Ovary (tissue), 9 donors: ENCODE data around the gene SSTR1. TPM values are rescaled to one million over a fixed set of nuclear protein-coding genes. Genes with fewer than 3 reads are reported as not detected.

ENCODE experiments used
- DNase-seq, 5 donors: peaks; one replicate each; pipeline ENCODE4 v3.0.0-alpha.2; 2019 to 2020
- H3K27ac ChIP-seq, 2 donors: fragments of 200-600 bp; one replicate each; pipeline versions ENCODE4 v1.5.1 to v1.8.0; 2019 to 2022
- H3K27me3 ChIP-seq: fragments of 200-600 bp; one replicate; pipeline ENCODE4 v1.8.0; 2022
- H3K36me3 ChIP-seq: fragments of 200-600 bp; sonication (generic); one replicate; pipeline ENCODE4 v1.5.1; 2019
- H3K4me1 ChIP-seq: one replicate; pipeline ENCODE4 v1.8.1; 2013; ENCODE audit warnings: mild to moderate bottlenecking, moderate library complexity; ENCODE audit not compliant: insufficient read depth
- H3K4me3 ChIP-seq: fragments of 200-600 bp; sonication (generic); one replicate; pipeline ENCODE4 v1.5.1; 2017
- H3K9me3 ChIP-seq, 2 donors: fragments of 200-600 bp in 1 of 2; sonication (generic) in 1 of 2; one replicate each; pipeline versions ENCODE4 v1.5.1 to v1.8.1; 2013 to 2019; ENCODE audit warnings: mild to moderate bottlenecking in 1 of 2, moderate library complexity in 1 of 2
- CTCF ChIP-seq, 3 donors: fragments of 450-650 bp in 2 of 3; fragments of 200-600 bp in 1 of 3; IDR thresholded peaks; one replicate each; pipeline versions ENCODE4 v1.5.1 to v1.8.0; 2016 to 2022; ENCODE audit warnings: antibody characterized with exemption in 3 of 3, mild to moderate bottlenecking in 1 of 3
- EP300 ChIP-seq: sonication (generic); formaldehyde crosslinking; IDR thresholded peaks from one replicate; pipeline ENCODE4 v1.6.1; 2017; ENCODE audit warnings: antibody characterized with exemption
- POLR2A ChIP-seq: fragments of 450-650 bp; IDR thresholded peaks from one replicate; pipeline ENCODE4 v1.6.1; 2017; ENCODE audit warnings: antibody characterized with exemption, mild to moderate bottlenecking, moderate library complexity
- WGBS, 3 donors: extraction: QIAGEN DNeasy Blood & Tissue Kit in 1 of 3; methylation state at CpG; one replicate each; pipeline versions ENCODE4 v1.1.5 to v1.1.7; 2013 to 2017; 5-methylcytosine and 5-hydroxymethylcytosine counted together
- intact Hi-C, 4 donors: fragments of 100-400 bp; cut with DNase I; formaldehyde crosslinking; loops; one replicate each; pipeline versions ENCODE4 v1.11.0 to v1.15.1; 2022 to 2023
- polyA plus RNA-seq, 2 donors: library from polyadenylated mRNA; stranded (reverse); fragments of 200-250 nt in 1 of 2; fragments of 350-450 nt in 1 of 2; fragmentation: Illumina TruSeq in 1 of 2; extraction: RNeasy Lipid Tissue Mini Kit (QIAGEN cat#74804) in 1 of 2; gene quantifications; one replicate each; pipeline ENCODE4 v1.2.3, GENCODE V29; 2013 to 2014
- total RNA-seq, 7 donors: library from RNA; depleted of rRNA in 2 of 7; stranded (reverse); fragments of >200 nt in 2 of 7; fragmentation: NEBNext Ultra II Directional in 3 of 7; extraction: Animal tissue kit (Norgen Biotek cat#: 25700) in 3 of 7; gene quantifications; one replicate each; pipeline versions ENCODE4 v1.1.0 to v1.2.4, GENCODE V29; 2016 to 2023
- donor health status: DM: no; HTN: no; CAD: no; lungs with moderate emphysema.
- donor health status: DM: no; HTN: no; CAD: no.
- donor health status: Bipolar disorder and iron deficiency.
- donor health status: DM: yes; HTN: yes; CAD: no.
- donor health status: DM: no; HTN: no; CAD: no.
- donor health status: DM: yes; HTN: yes; CAD: no.

Gene SSTR1
- total and polyA plus RNA-seq, 9 donors, result 0.48 to 2.3 (median 1.3) TPM

- Histone ChIP-seq H3K4me1 (peaks cover 2% of the 10 kb centered on the region), H3K4me3 (peak within 1 kb of the TSS; percentile 29), H3K9me3 (no peaks in the 10 kb centered on the region), H3K27me3 (no peaks in the 10 kb centered on the region), H3K27ac (no peak within 1 kb of the TSS), H3K36me3 (no peaks in the 10 kb centered on the region)
- peak in 4 of 5 donors; percentile 23 to 39 (median 30) for DNase-seq
- intact Hi-C loops, result no loop called here
- no peak for TF ChIP-seq CTCF (IDR thresholded peaks at IDR 0.05)
- no peak for TF ChIP-seq POLR2A
- no peak for TF ChIP-seq EP300
- WGBS, 3 donors, result 16 to 23% (median 20%) methylated on average over 68 of the region's 68 CpGs
Measured at GRCh38 chr14:38255673-38256532, 48.2 kb downstream of the SSTR1 start, which contains the start of gene CLEC14A. Gene CLEC14A (minus strand): TSS chr14:38256093. CDS start chr14:38256022, 71 bp downstream.

GRCh38 chr14:38256533-38256840, 48.8 kb downstream of the SSTR1 start:
- WGBS, 3 donors, result 66 to 89% (median 75%) methylated on average over 5 of the region's 5 CpGs
- intact Hi-C loops, result no loop called here
- DNase-seq, result peak in 1 of 5 donors; percentile 30
- peaks cover 2% of the 10 kb centered on the region for H3K4me1 ChIP-seq
- H3K27me3 ChIP-seq, result no peaks in the 10 kb centered on the region
- TF ChIP-seq CTCF (IDR thresholded peaks at IDR 0.05) (no peak), EP300 (no peak), POLR2A (no peak)
- H3K4me3 ChIP-seq, result no peak overlapping the region
- no peaks in the 10 kb centered on the region for H3K36me3 ChIP-seq
- no peaks in the 10 kb centered on the region for H3K9me3 ChIP-seq
- no peak overlapping the region for H3K27ac ChIP-seq

GRCh38 chr14:38257507-38257906, 49.8 kb downstream of the SSTR1 start:
- Histone ChIP-seq H3K27ac (no peak overlapping the region), H3K9me3 (no peaks in the 10 kb centered on the region), H3K27me3 (no peaks in the 10 kb centered on the region), H3K4me3 (no peak overlapping the region), H3K4me1 (peaks cover 2% of the 10 kb centered on the region), H3K36me3 (no peaks in the 10 kb centered on the region)
- intact Hi-C loops, result no loop called here
- WGBS, 3 donors, result 87 to 89% (median 88%) methylated on average over 2 of the region's 2 CpGs
- TF ChIP-seq EP300, result no peak
- no peak for TF ChIP-seq CTCF (IDR thresholded peaks at IDR 0.05)
- no peak for TF ChIP-seq POLR2A
- no peak for DNase-seq

GRCh38 chr14:38261620-38262019, 53.9 kb downstream of the SSTR1 start:
- Histone ChIP-seq H3K4me3 (no peak overlapping the region), H3K4me1 (no peaks in the 10 kb centered on the region), H3K27ac (no peak overlapping the region), H3K36me3 (no peaks in the 10 kb centered on the region), H3K9me3 (no peaks in the 10 kb centered on the region), H3K27me3 (no peaks in the 10 kb centered on the region)
- DNase-seq, result no peak
- no peak for TF ChIP-seq POLR2A
- TF ChIP-seq EP300, result no peak
- no peak for TF ChIP-seq CTCF (IDR thresholded peaks at IDR 0.05)
- WGBS, 3 donors, result 92 to 95% (median 93%) methylated on average over 1 of the region's 1 CpG
- intact Hi-C loops, result no loop called here

Other genes starting within 250 kb of the SSTR1 start
- gene CLEC14A, start 48.2 kb downstream of the SSTR1 start, total RNA-seq, result 10 to 100 TPM in 4 of 7 donors, 1 to 10 TPM in 3; 7.6 to 24.6 (median 10.2) TPM
- gene CLEC14A, start 48.2 kb downstream of the SSTR1 start, polyA plus RNA-seq, result 10 to 100 TPM; 28.6 to 34.9 TPM